Measurements from ENCODE around the gene PRKAR2B.
"Not testable (repeated sequence)": the region's sequence is repeated elsewhere in the genome, so short reads cannot be mapped to it uniquely, and the experiment has no call there.

DNA sequence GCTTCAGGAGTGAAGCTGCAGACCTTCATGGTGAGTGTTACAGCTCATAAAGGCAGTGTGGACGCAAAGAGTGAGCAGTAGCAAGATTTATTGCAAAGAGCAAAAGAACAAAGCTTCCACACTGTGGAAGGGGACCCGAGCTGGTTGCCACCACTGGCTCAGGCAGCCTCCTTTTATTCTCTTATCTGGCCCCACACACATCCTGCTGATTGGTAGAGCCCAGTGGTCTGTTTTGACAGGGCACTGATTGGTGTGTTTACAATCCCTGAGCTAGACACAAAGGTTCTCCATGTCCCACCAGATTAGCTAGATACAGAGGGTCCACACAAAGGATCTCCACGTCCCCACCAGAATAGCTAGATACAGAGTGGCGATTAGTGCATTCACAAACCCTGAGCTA is 2.7 kb upstream of the PRKAR2B start:
- TF ChIP-seq PAX5 (IDR thresholded peaks at IDR 0.05; ENCODE audit: insufficient read depth, low read length, severe bottlenecking); POLR2AphosphoS5 (IDR thresholded peaks at IDR 0.05; ENCODE audit: low read depth, low read length); POLR2A (IDR thresholded peaks at IDR 0.05; ENCODE audit: low read depth, low read length); SPI1 (IDR thresholded peaks at IDR 0.05; ENCODE audit: low read depth, low read length); TAF1 (IDR thresholded peaks at IDR 0.05; ENCODE audit: low read depth, low read length); POU2F2 (IDR thresholded peaks at IDR 0.05; ENCODE audit: low read depth, low read length): not testable (repeated sequence)

All from GM12891 (cell line).